Measurements from ENCODE around the gene PRR36. TPM values are rescaled to one million over a fixed set of nuclear protein-coding genes. Genes with fewer than 3 reads are reported as not detected.

PRR36 gene
- total RNA-seq, 5 donors from 2014 or later (not counting 1 experiment from before 2014, with no cell fraction given) = 0.28 to 0.85 (median 0.36) TPM

GRCh38 chr19:7901337-7901736 is 27.1 kb upstream of the PRR36 start:
- ATAC-seq (replicated peaks in 1 of 4) = no peak
- CTCF ChIA-PET = interaction anchor here in 1 of 2 donors (0.6 kb wide), 1 partner anchor 533 kb away, joined by 3 read pairs; no protein-coding TSS in a partner anchor

GRCh38 chr19:7900931-7901330 is 26.7 kb upstream of the PRR36 start:
- no peak overlapping the region for H3K4me3 Mint-ChIP-seq
- Histone ChIP-seq H3K27ac (ENCODE audit: low read length) (no peak overlapping the region), H3K27me3 (replicated peaks in 1 of 2; ENCODE audit: control insufficient read depth in 2 of 2, extremely low read depth in 1 of 2, insufficient read depth in 2 of 2, low read length in 1 of 2) (peaks cover 0 to 23% of the 10 kb centered on the region in 2 experiments), H3K4me1 (ENCODE audit: control insufficient read depth in 1 of 2, extremely low read depth in 1 of 2, insufficient read depth in 2 of 2, low read length in 2 of 2) (peaks cover 6 to 29% of the 10 kb centered on the region in 2 experiments), H3K4me3 (ENCODE audit: control insufficient read depth in 1 of 2, extremely low read depth in 1 of 2, low read length in 1 of 2) (no peak overlapping the region), H3K9me3 (no peaks in the 10 kb centered on the region), H3K36me3 (ENCODE audit: control insufficient read depth in 2 of 2, extremely low read depth in 1 of 2, insufficient read depth in 1 of 2, low read length in 1 of 2) (peaks cover 1 to 4% of the 10 kb centered on the region in 2 donors)
- no peaks in the 10 kb centered on the region for H3K27me3 Mint-ChIP-seq
- H3K9me3 Mint-ChIP-seq = no peaks in the 10 kb centered on the region
- peaks cover 7% of the 10 kb centered on the region for H3K36me3 Mint-ChIP-seq
- POLR2A ChIA-PET = no interaction called here
- no peak overlapping the region for H3K27ac Mint-ChIP-seq
- H3K4me1 Mint-ChIP-seq = peaks cover 19 to 27% (median 24%) of the 10 kb centered on the region in 3 donors
- no peak for DNase-seq
- no peak for ATAC-seq (replicated peaks in 1 of 4)
- CTCF ChIA-PET = interaction anchor here (0.6 to 0.9 kb wide), 2 partner anchors 19 to 533 kb away, joined by 3 to 7 read pairs; partner anchors contain the start of gene SNAPC2 (in 1 of the 2)
- no CpG with 5 or more reads among the region's 3 CpGs for WGBS (ENCODE audit: insufficient coverage)

More at GRCh38 chr19:7901337-7901736, 27.1 kb upstream of the PRR36 start:
- WGBS (ENCODE audit: insufficient coverage) = 100% methylated on average over 1 of the region's 7 CpGs
- H3K27me3 Mint-ChIP-seq = no peaks in the 10 kb centered on the region
- no peak for DNase-seq
- Histone ChIP-seq H3K4me1 (ENCODE audit: control insufficient read depth in 1 of 2, extremely low read depth in 1 of 2, insufficient read depth in 2 of 2, low read length in 2 of 2) (peaks cover 6 to 33% of the 10 kb centered on the region in 2 experiments), H3K27ac (ENCODE audit: low read length) (no peak overlapping the region), H3K27me3 (replicated peaks in 1 of 2; ENCODE audit: control insufficient read depth in 2 of 2, extremely low read depth in 1 of 2, insufficient read depth in 2 of 2, low read length in 1 of 2) (peaks cover 0 to 19% of the 10 kb centered on the region in 2 experiments), H3K9me3 (no peaks in the 10 kb centered on the region), H3K36me3 (ENCODE audit: control insufficient read depth in 2 of 2, extremely low read depth in 1 of 2, insufficient read depth in 1 of 2, low read length in 1 of 2) (peaks cover 3 to 8% of the 10 kb centered on the region in 2 donors), H3K4me3 (ENCODE audit: control insufficient read depth in 1 of 2, extremely low read depth in 1 of 2, low read length in 1 of 2) (no peak overlapping the region)
- H3K36me3 Mint-ChIP-seq = peaks cover 7% of the 10 kb centered on the region
- no peaks in the 10 kb centered on the region for H3K9me3 Mint-ChIP-seq
- peaks cover 23 to 31% (median 28%) of the 10 kb centered on the region in 3 donors for H3K4me1 Mint-ChIP-seq
- POLR2A ChIA-PET = no interaction called here
- peak overlapping the region in 1 of 3 donors; percentile 88 for H3K4me3 Mint-ChIP-seq
- no peak overlapping the region for H3K27ac Mint-ChIP-seq

GRCh38 chr19:7900401-7900870 is 26.2 kb upstream of the PRR36 start:
- ATAC-seq (replicated peaks in 1 of 4) = no peak
- Histone ChIP-seq H3K4me3 (ENCODE audit: control insufficient read depth in 1 of 2, extremely low read depth in 1 of 2, low read length in 1 of 2) (no peak overlapping the region), H3K27me3 (replicated peaks in 1 of 2; ENCODE audit: control insufficient read depth in 2 of 2, extremely low read depth in 1 of 2, insufficient read depth in 2 of 2, low read length in 1 of 2) (peaks cover 0 to 28% of the 10 kb centered on the region in 2 experiments), H3K4me1 (ENCODE audit: control insufficient read depth in 1 of 2, extremely low read depth in 1 of 2, insufficient read depth in 2 of 2, low read length in 2 of 2) (peaks cover 6 to 24% of the 10 kb centered on the region in 2 experiments), H3K36me3 (ENCODE audit: control insufficient read depth in 2 of 2, extremely low read depth in 1 of 2, insufficient read depth in 1 of 2, low read length in 1 of 2) (no peaks in the 10 kb centered on the region), H3K27ac (ENCODE audit: low read length) (no peak overlapping the region), H3K9me3 (no peaks in the 10 kb centered on the region)
- H3K27ac Mint-ChIP-seq = no peak overlapping the region
- ChIA-PET CTCF (interaction anchor here in 1 of 2 donors (0.9 kb wide), 2 partner anchors 20 to 340 kb away, joined by 3 to 7 read pairs; partner anchors contain the start of gene SNAPC2), POLR2A (interaction anchor here in 1 of 2 donors (0.8 kb wide), 1 partner anchor 31 kb away, joined by 3 read pairs; no protein-coding TSS in a partner anchor)
- WGBS (ENCODE audit: insufficient coverage) = 81% methylated on average over 20 of the region's 21 CpGs
- H3K36me3 Mint-ChIP-seq = peaks cover 4% of the 10 kb centered on the region
- peaks cover 16 to 22% (median 21%) of the 10 kb centered on the region in 3 donors for H3K4me1 Mint-ChIP-seq
- DNase-seq = no peak
- H3K4me3 Mint-ChIP-seq = no peak overlapping the region
- no peaks in the 10 kb centered on the region for H3K27me3 Mint-ChIP-seq
- no peaks in the 10 kb centered on the region for H3K9me3 Mint-ChIP-seq

GRCh38 chr19:7899751-7900378 is 25.7 kb upstream of the PRR36 start:
- H3K4me1 ChIP-seq (ENCODE audit: control insufficient read depth in 1 of 2, extremely low read depth in 1 of 2, insufficient read depth in 2 of 2, low read length in 2 of 2) = peaks cover 2 to 18% of the 10 kb centered on the region in 2 experiments
- DNase-seq (no peak), ATAC-seq (replicated peaks in 1 of 4) (no peak)
- Mint-ChIP-seq H3K36me3 (peaks cover 1% of the 10 kb centered on the region), H3K4me1 (peaks cover 12 to 17% (median 16%) of the 10 kb centered on the region in 3 donors), H3K9me3 (no peaks in the 10 kb centered on the region), H3K27me3 (peaks cover 0 to 3% of the 10 kb centered on the region in 2 donors), H3K27ac (no peak overlapping the region), H3K4me3 (no peak overlapping the region)
- H3K27me3 ChIP-seq (replicated peaks in 1 of 2; ENCODE audit: control insufficient read depth in 2 of 2, extremely low read depth in 1 of 2, insufficient read depth in 2 of 2, low read length in 1 of 2) = peaks cover 0 to 34% of the 10 kb centered on the region in 2 experiments
- H3K9me3 ChIP-seq = no peaks in the 10 kb centered on the region
- 90% methylated on average over 33 of the region's 34 CpGs for WGBS (ENCODE audit: insufficient coverage)
- H3K27ac ChIP-seq (ENCODE audit: low read length) = no peak overlapping the region
- no peaks in the 10 kb centered on the region for H3K36me3 ChIP-seq (ENCODE audit: control insufficient read depth in 2 of 2, extremely low read depth in 1 of 2, insufficient read depth in 1 of 2, low read length in 1 of 2)
- POLR2A ChIA-PET = interaction anchor here in 1 of 2 donors (0.8 kb wide), 1 partner anchor 30 kb away, joined by 3 read pairs; no protein-coding TSS in a partner anchor
- CTCF ChIA-PET = interaction anchor here in 1 of 2 donors (0.9 kb wide), 2 partner anchors 20 to 340 kb away, joined by 3 to 7 read pairs; partner anchors contain the start of gene SNAPC2
- H3K4me3 ChIP-seq (ENCODE audit: control insufficient read depth in 1 of 2, extremely low read depth in 1 of 2, low read length in 1 of 2) = no peak overlapping the region

GRCh38 chr19:7898967-7899366 is 24.8 kb upstream of the PRR36 start:
- ChIA-PET CTCF (no interaction called here), POLR2A (no interaction called here)
- Mint-ChIP-seq H3K4me1 (peaks cover 7 to 11% (median 10%) of the 10 kb centered on the region in 3 donors), H3K9me3 (no peaks in the 10 kb centered on the region), H3K4me3 (no peak overlapping the region), H3K36me3 (no peaks in the 10 kb centered on the region), H3K27me3 (peaks cover 4 to 10% of the 10 kb centered on the region in 2 donors), H3K27ac (no peak overlapping the region)
- ATAC-seq (replicated peaks in 1 of 4) (no peak), DNase-seq (no peak)
- Histone ChIP-seq H3K36me3 (ENCODE audit: control insufficient read depth in 2 of 2, extremely low read depth in 1 of 2, insufficient read depth in 1 of 2, low read length in 1 of 2) (no peaks in the 10 kb centered on the region), H3K4me1 (ENCODE audit: control insufficient read depth in 1 of 2, extremely low read depth in 1 of 2, insufficient read depth in 2 of 2, low read length in 2 of 2) (peaks cover 0 to 10% of the 10 kb centered on the region in 2 experiments), H3K9me3 (no peaks in the 10 kb centered on the region), H3K27me3 (replicated peaks in 1 of 2; ENCODE audit: control insufficient read depth in 2 of 2, extremely low read depth in 1 of 2, insufficient read depth in 2 of 2, low read length in 1 of 2) (peaks cover 0 to 43% of the 10 kb centered on the region in 2 experiments), H3K27ac (ENCODE audit: low read length) (no peak overlapping the region), H3K4me3 (ENCODE audit: control insufficient read depth in 1 of 2, extremely low read depth in 1 of 2, low read length in 1 of 2) (no peak overlapping the region)
- WGBS (ENCODE audit: insufficient coverage) = 93% methylated on average over 15 of the region's 16 CpGs

GRCh38 chr19:7897292-7897691 is 23.1 kb upstream of the PRR36 start:
- H3K36me3 ChIP-seq (ENCODE audit: control insufficient read depth in 2 of 2, extremely low read depth in 1 of 2, insufficient read depth in 1 of 2, low read length in 1 of 2) = no peaks in the 10 kb centered on the region
- ChIA-PET POLR2A (no interaction called here), CTCF (no interaction called here)
- peaks cover 0 to 2% (median 0%) of the 10 kb centered on the region in 3 donors for H3K4me1 Mint-ChIP-seq
- no peaks in the 10 kb centered on the region for H3K9me3 ChIP-seq
- H3K4me1 ChIP-seq (ENCODE audit: control insufficient read depth in 1 of 2, extremely low read depth in 1 of 2, insufficient read depth in 2 of 2, low read length in 2 of 2) = no peaks in the 10 kb centered on the region
- H3K27me3 ChIP-seq (replicated peaks in 1 of 2; ENCODE audit: control insufficient read depth in 2 of 2, extremely low read depth in 1 of 2, insufficient read depth in 2 of 2, low read length in 1 of 2) = peaks cover 0 to 59% of the 10 kb centered on the region in 2 experiments
- H3K27ac Mint-ChIP-seq = no peak overlapping the region
- no peaks in the 10 kb centered on the region for H3K9me3 Mint-ChIP-seq
- H3K27me3 Mint-ChIP-seq = peaks cover 4 to 14% of the 10 kb centered on the region in 2 donors
- no peak for ATAC-seq (replicated peaks in 1 of 4)
- no peak overlapping the region for H3K4me3 ChIP-seq (ENCODE audit: control insufficient read depth in 1 of 2, extremely low read depth in 1 of 2, low read length in 1 of 2)
- no peak overlapping the region for H3K4me3 Mint-ChIP-seq
- no peaks in the 10 kb centered on the region for H3K36me3 Mint-ChIP-seq
- WGBS (ENCODE audit: insufficient coverage) = 85% methylated on average over 6 of the region's 11 CpGs
- no peak for DNase-seq
- no peak overlapping the region for H3K27ac ChIP-seq (ENCODE audit: low read length)

Measured in T-cell (primary cell).